ENCODE data around the gene CCDC187. TPM values are rescaled to one million over a fixed set of nuclear protein-coding genes. Genes with fewer than 3 reads are reported as not detected.

The CCDC187 gene
- total RNA-seq, 1 experiment from 2014 or later, result not detected

GRCh38 chr9:136308702-136309053 lies 4.8 kb upstream of the CCDC187 start:
- H3K4me1 ChIP-seq (replicated peaks), result no peaks in the 10 kb centered on the region
- no peaks in the 10 kb centered on the region; the same call in 1 of the 2 replicates for H3K27me3 ChIP-seq (replicated peaks)
- DNase-seq (ENCODE audit: low read depth in 1 of 2, low spot score in 2 of 2), result no peak
- 0 out of 2 replicates have a peak, but pooled peaks cover 3% of the 10 kb centered on the region for H3K9me3 ChIP-seq (replicated peaks)
- no peak overlapping the region for H3K27ac ChIP-seq
- H3K4me3 ChIP-seq, result no peak overlapping the region
- H3K36me3 ChIP-seq, result no peaks in the 10 kb centered on the region

- H3K36me3 ChIP-seq, result no peaks in the 10 kb centered on the region
- H3K27ac ChIP-seq, result no peak overlapping the region
- no peaks in the 10 kb centered on the region for H3K4me1 ChIP-seq (replicated peaks)
- 0 out of 2 replicates have a peak, but pooled peaks cover 3% of the 10 kb centered on the region for H3K9me3 ChIP-seq (replicated peaks)
- no peak overlapping the region for H3K4me3 ChIP-seq
- H3K27me3 ChIP-seq (replicated peaks), result no peaks in the 10 kb centered on the region; the same call in 1 of the 2 replicates
- no peak for DNase-seq (ENCODE audit: low read depth in 1 of 2, low spot score in 2 of 2)
These were observed 4.3 kb upstream of the CCDC187 start for GRCh38 chr9:136308006-136308701.

- H3K27me3 ChIP-seq (replicated peaks), result no peaks in the 10 kb centered on the region; the same call in 1 of the 2 replicates
- no peaks in the 10 kb centered on the region for H3K4me1 ChIP-seq (replicated peaks)
- H3K36me3 ChIP-seq, result no peaks in the 10 kb centered on the region
- DNase-seq (ENCODE audit: low read depth in 1 of 2, low spot score in 2 of 2), result no peak
- no peak overlapping the region for H3K27ac ChIP-seq
- 0 out of 2 replicates have a peak, but pooled peaks cover 3% of the 10 kb centered on the region for H3K9me3 ChIP-seq (replicated peaks)
- no peak overlapping the region for H3K4me3 ChIP-seq
These were observed 3.4 kb upstream of the CCDC187 start for GRCh38 chr9:136307215-136307750.

DNA sequence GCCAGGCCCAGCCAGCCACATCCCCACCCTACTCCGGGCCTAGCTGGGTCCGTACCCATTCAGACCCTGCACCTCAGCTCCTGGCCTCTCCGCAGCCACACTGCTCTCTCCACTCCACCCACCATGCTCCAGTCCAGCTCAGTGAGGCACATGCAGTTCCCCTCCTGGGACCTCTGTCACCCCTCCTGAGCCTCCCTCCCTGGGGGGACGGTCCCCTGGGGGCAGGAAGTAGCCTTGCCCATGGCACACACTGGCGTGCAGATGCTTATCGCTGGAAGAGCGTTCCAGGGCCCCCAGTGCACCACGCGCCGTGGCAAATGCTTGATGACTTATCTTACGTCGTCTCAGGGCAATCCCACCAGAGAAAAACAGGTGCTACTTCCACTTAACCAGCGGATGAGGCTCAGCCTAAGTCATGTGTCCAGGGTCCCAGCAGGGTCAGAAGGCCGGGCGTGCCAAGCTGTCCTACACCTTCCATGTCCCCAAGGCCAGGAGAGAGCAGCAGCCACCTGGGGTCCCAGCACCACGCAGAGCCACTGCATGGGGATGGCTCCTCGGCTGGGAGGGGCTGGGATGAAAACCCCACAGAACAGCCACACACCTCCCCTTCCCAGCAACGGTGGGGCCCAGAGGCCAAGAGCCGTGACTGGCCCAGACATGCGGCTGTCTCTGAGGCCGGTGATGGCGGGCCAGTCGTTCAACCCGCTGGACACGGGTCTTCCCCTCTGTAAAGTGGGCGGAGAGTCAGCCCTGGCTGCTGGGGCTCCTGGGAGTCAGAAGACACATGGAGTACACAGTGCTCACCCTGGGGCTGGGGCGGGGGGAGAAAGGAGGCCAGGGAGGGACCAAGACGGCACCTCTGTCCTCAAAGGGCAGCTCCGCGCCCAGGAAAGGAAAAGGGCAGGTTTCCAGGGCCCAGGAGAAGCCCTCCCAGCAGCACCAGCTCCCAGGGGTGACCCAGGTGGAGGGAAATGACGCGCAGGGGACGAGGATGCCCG lies 2.6 kb upstream of the CCDC187 start:
- DNase-seq (ENCODE audit: low read depth in 1 of 2, low spot score in 2 of 2), result no peak
- H3K9me3 ChIP-seq (replicated peaks), result 0 out of 2 replicates have a peak, but pooled peaks cover 3% of the 10 kb centered on the region
- H3K36me3 ChIP-seq, result no peaks in the 10 kb centered on the region

GRCh38 chr9:136305804-136306203 lies 1.9 kb upstream of the CCDC187 start:
- DNase-seq (ENCODE audit: low read depth in 1 of 2, low spot score in 2 of 2), result no peak
- Histone ChIP-seq H3K4me3 (no peak overlapping the region), H3K9me3 (replicated peaks) (0 out of 2 replicates have a peak, but pooled peaks cover 3% of the 10 kb centered on the region), H3K4me1 (replicated peaks) (no peaks in the 10 kb centered on the region), H3K27me3 (replicated peaks) (no peaks in the 10 kb centered on the region; the same call in 1 of the 2 replicates), H3K27ac (no peak overlapping the region), H3K36me3 (no peaks in the 10 kb centered on the region)

More for the DNA sequence above, 2.6 kb upstream of the CCDC187 start:
- no peak overlapping the region for H3K4me3 ChIP-seq
- H3K27me3 ChIP-seq (replicated peaks), result no peaks in the 10 kb centered on the region; the same call in 1 of the 2 replicates
- H3K27ac ChIP-seq, result no peak overlapping the region
- no peaks in the 10 kb centered on the region for H3K4me1 ChIP-seq (replicated peaks)

DNA sequence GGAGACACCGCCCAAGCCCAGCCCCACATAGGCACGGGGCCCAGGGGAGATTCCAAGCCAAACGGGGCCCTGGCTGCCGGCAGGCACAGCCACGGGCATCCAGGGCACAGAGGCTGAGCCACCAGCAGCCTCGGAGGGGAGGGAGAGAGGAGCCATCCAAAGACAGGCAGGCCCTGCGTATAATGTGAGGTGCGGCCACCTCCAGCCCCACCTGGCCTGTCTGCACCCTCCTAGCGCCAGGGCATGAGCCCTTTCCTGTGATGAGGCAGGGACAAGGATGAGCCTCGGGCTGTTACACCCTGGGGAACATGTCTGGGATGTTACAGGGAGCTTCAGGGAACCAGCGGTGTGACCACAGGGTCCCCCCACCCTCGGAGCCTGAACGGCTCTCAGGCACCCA lies 1.1 kb upstream of the CCDC187 start:
- Histone ChIP-seq H3K4me3 (no peak overlapping the region), H3K27ac (no peak overlapping the region), H3K9me3 (replicated peaks) (0 out of 2 replicates have a peak, but pooled peaks cover 3% of the 10 kb centered on the region), H3K36me3 (no peaks in the 10 kb centered on the region), H3K27me3 (replicated peaks) (no peaks in the 10 kb centered on the region; the same call in 1 of the 2 replicates), H3K4me1 (replicated peaks) (no peaks in the 10 kb centered on the region)
- DNase-seq (ENCODE audit: low read depth in 1 of 2, low spot score in 2 of 2), result no peak

GRCh38 chr9:136304456-136304855 lies 562 bp upstream of the CCDC187 start:
- Histone ChIP-seq H3K27ac (no peak overlapping the region), H3K4me1 (replicated peaks) (no peaks in the 10 kb centered on the region), H3K9me3 (replicated peaks) (0 out of 2 replicates have a peak, but pooled peaks cover 3% of the 10 kb centered on the region), H3K36me3 (no peaks in the 10 kb centered on the region), H3K4me3 (no peak overlapping the region), H3K27me3 (replicated peaks) (no peaks in the 10 kb centered on the region; the same call in 1 of the 2 replicates)
- DNase-seq (ENCODE audit: low read depth in 1 of 2, low spot score in 2 of 2), result no peak

DNA sequence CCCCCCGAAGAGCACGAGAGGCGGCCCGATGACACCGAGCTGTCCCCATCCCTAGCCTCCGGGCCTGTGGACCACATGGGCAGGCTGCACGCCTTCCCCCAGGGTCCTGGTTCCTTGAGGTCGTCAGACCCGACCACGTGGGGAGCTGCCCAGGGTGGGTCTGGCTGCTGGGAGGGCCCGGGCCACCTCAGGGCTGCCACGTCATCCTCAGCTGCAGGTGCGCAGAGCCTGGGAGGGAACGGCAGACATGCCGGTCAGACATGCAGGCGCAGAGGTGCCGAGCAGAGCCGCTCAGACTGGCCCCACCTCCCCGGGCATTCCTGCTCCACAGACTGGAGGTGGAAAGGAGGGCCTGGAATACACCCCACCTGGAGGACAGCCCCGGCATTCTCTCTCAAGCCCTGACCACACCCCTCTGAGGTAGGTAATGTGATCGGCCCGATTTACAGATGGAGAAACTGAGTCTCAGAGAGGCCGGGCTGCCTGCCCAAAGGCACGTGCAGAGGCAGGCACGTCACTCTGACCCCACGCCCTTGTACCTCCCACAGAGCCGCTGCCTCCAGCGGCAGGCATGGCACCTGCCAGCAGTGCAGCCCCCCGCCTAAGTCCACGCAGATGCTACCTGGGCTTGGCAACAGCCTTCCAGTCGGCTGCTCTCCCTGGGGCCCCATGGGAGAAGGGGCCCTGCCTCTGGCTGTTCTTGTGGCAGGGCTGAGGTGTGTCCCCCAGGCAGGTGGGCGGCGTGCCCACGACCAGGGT lies 649 bp downstream of the CCDC187 start:
- Histone ChIP-seq H3K4me1 (replicated peaks) (no peaks in the 10 kb centered on the region), H3K9me3 (replicated peaks) (no peaks in the 10 kb centered on the region), H3K36me3 (no peaks in the 10 kb centered on the region), H3K27me3 (replicated peaks) (no peaks in the 10 kb centered on the region; the same call in 1 of the 2 replicates), H3K4me3 (no peak overlapping the region), H3K27ac (no peak overlapping the region)
- DNase-seq (ENCODE audit: low read depth in 1 of 2, low spot score in 2 of 2), result no peak

- Histone ChIP-seq H3K4me3 (no peak overlapping the region), H3K27me3 (replicated peaks) (no peaks in the 10 kb centered on the region; the same call in 1 of the 2 replicates), H3K27ac (no peak overlapping the region), H3K36me3 (no peaks in the 10 kb centered on the region), H3K4me1 (replicated peaks) (no peaks in the 10 kb centered on the region), H3K9me3 (replicated peaks) (no peaks in the 10 kb centered on the region)
- no peak for DNase-seq (ENCODE audit: low read depth in 1 of 2, low spot score in 2 of 2)
These were observed 1.4 kb downstream of the CCDC187 start for GRCh38 chr9:136302527-136302926.

DNA sequence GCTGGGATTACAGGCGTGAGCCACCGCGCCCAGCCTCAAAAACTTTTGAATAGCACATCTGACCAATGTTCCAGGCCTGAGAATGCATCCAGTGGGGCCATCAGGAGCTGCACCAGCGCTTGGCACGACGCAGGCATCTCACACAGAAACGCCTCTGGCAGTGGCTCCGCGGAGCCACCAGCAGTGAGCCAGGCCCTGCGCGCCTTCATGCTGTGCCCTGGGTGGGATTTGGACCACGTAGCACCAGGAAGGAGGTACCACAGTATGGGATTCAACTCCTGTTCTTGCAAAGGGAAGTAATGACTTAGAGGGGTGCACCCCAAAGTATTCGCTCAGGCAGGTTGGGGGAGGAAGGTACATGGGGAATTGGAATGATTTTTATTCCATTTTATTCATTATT lies 3.0 kb downstream of the CCDC187 start:
- H3K4me1 ChIP-seq (replicated peaks), result peaks cover 5% of the 10 kb centered on the region; the same call in 1 of the 2 replicates
- peaks cover 5% of the 10 kb centered on the region; the same call in 1 of the 2 replicates for H3K27me3 ChIP-seq (replicated peaks)
- H3K4me3 ChIP-seq, result no peak overlapping the region
- no peaks in the 10 kb centered on the region for H3K36me3 ChIP-seq
- H3K27ac ChIP-seq, result no peak overlapping the region
- no peaks in the 10 kb centered on the region for H3K9me3 ChIP-seq (replicated peaks)
- no peak for DNase-seq (ENCODE audit: low read depth in 1 of 2, low spot score in 2 of 2)

DNA sequence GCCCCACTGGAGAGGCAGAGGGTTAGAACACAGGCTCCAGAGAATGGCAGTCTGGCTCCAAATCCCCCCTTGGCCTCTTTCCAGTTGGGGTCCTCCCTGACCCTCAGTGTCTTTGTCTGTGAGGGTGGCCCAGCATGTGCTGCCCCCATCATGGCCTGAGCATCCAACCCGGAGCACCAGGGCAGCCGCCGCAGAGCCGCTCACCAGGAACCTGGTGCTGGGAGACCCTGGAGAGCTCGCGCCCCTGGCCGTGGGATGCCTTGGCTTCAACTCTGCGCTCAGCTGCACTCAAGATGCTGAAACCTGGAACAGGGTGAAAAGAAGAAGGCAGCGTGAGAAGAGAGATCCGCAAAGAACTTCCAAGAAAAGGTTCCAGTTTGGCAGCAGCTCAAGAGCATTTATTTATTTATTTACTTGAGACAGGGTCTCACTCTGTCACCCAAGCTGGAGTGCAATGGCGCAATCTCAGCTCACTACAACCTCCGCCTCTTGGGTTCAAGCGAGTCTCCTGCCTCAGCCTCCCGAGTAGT lies 3.8 kb downstream of the CCDC187 start:
- Histone ChIP-seq H3K27me3 (replicated peaks) (peaks cover 5% of the 10 kb centered on the region; the same call in 1 of the 2 replicates), H3K36me3 (no peaks in the 10 kb centered on the region)
- DNase-seq (ENCODE audit: low read depth in 1 of 2, low spot score in 2 of 2), result no peak

DNA sequence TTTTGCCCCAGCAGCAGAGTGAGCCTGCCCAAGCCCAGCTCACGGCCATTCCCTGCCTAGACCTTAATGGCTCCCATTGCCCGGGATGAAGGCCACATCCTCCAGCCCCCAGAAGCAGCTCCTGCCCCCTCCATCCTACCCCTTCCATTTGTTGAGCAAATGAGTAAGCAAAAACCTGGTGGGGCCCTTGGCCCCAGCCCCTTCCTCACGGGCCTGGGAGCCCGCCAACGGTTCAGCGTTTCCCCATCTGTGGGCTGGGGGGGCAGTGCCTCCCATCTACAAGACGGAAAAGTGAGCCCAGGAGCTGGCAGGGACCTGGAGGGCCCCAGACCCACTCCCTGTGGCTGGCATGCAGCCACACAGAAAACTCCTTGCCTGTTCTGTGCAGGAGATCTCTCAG lies 4.4 kb downstream of the CCDC187 start:
- H3K9me3 ChIP-seq (replicated peaks), result no peaks in the 10 kb centered on the region
- H3K27ac ChIP-seq, result no peak overlapping the region
- peaks cover 5% of the 10 kb centered on the region; the same call in 1 of the 2 replicates for H3K4me1 ChIP-seq (replicated peaks)
- H3K36me3 ChIP-seq, result no peaks in the 10 kb centered on the region
- DNase-seq (ENCODE audit: low read depth in 1 of 2, low spot score in 2 of 2), result no peak
- peaks cover 5% of the 10 kb centered on the region; the same call in 1 of the 2 replicates for H3K27me3 ChIP-seq (replicated peaks)
- H3K4me3 ChIP-seq, result no peak overlapping the region

More for the DNA sequence above, 3.8 kb downstream of the CCDC187 start:
- no peak overlapping the region for H3K27ac ChIP-seq
- no peak overlapping the region for H3K4me3 ChIP-seq
- no peaks in the 10 kb centered on the region for H3K9me3 ChIP-seq (replicated peaks)
- H3K4me1 ChIP-seq (replicated peaks), result peaks cover 5% of the 10 kb centered on the region; the same call in 1 of the 2 replicates

Measured in SJSA1 (cell line).